ENCODE results near the gene APOO.
A peak's percentile ranks its signal among the peaks of the same experiment; 100 is the strongest.
"Not testable (repeated sequence)": the region's sequence is repeated elsewhere in the genome, so short reads cannot be mapped to it uniquely, and the experiment has no call there.

Gene APOO

GRCh38 chrX:23870041-23870440 is 37.7 kb downstream of the APOO start:
- peak; percentile 77 for FAIRE-seq
- DNase-seq (ENCODE audit: insufficient read length, low spot score), result no peak
- TF ChIP-seq POLR2A (IDR thresholded peaks at IDR 0.05; ENCODE audit: low read depth, low read length), result no peak
- no peak for TF ChIP-seq PAX5 (IDR thresholded peaks at IDR 0.05; ENCODE audit: insufficient read depth, low read length, severe bottlenecking)
- TF ChIP-seq POU2F2 (IDR thresholded peaks at IDR 0.05; ENCODE audit: low read depth, low read length), result no peak
- TF ChIP-seq POLR2AphosphoS5 (IDR thresholded peaks at IDR 0.05; ENCODE audit: low read depth, low read length), result no peak
- TF ChIP-seq TAF1 (IDR thresholded peaks at IDR 0.05; ENCODE audit: low read depth, low read length), result no peak
- no peak for TF ChIP-seq SPI1 (IDR thresholded peaks at IDR 0.05; ENCODE audit: low read depth, low read length)

GRCh38 chrX:23864742-23865326 is 42.9 kb downstream of the APOO start:
- FAIRE-seq, result no peak
- DNase-seq (ENCODE audit: insufficient read length, low spot score), result no peak
- no peak for TF ChIP-seq POLR2AphosphoS5 (IDR thresholded peaks at IDR 0.05; ENCODE audit: low read depth, low read length)
- TF ChIP-seq POU2F2 (IDR thresholded peaks at IDR 0.05; ENCODE audit: low read depth, low read length), result no peak
- no peak for TF ChIP-seq POLR2A (IDR thresholded peaks at IDR 0.05; ENCODE audit: low read depth, low read length)
- TF ChIP-seq PAX5 (IDR thresholded peaks at IDR 0.05; ENCODE audit: insufficient read depth, low read length, severe bottlenecking), result no peak
- no peak for TF ChIP-seq TAF1 (IDR thresholded peaks at IDR 0.05; ENCODE audit: low read depth, low read length)
- no peak for TF ChIP-seq SPI1 (IDR thresholded peaks at IDR 0.05; ENCODE audit: low read depth, low read length)

GRCh38 chrX:23861952-23862351 is 45.8 kb downstream of the APOO start:
- FAIRE-seq; DNase-seq (ENCODE audit: insufficient read length, low spot score): not testable (repeated sequence)

GRCh38 chrX:23861215-23861896 is 46.4 kb downstream of the APOO start:
- DNase-seq (ENCODE audit: insufficient read length, low spot score) (no peak), FAIRE-seq (no peak)
- TF ChIP-seq TAF1 (IDR thresholded peaks at IDR 0.05; ENCODE audit: low read depth, low read length), result no peak
- TF ChIP-seq POU2F2 (IDR thresholded peaks at IDR 0.05; ENCODE audit: low read depth, low read length), result no peak
- TF ChIP-seq SPI1 (IDR thresholded peaks at IDR 0.05; ENCODE audit: low read depth, low read length), result no peak
- no peak for TF ChIP-seq POLR2A (IDR thresholded peaks at IDR 0.05; ENCODE audit: low read depth, low read length)
- TF ChIP-seq POLR2AphosphoS5 (IDR thresholded peaks at IDR 0.05; ENCODE audit: low read depth, low read length), result no peak
- TF ChIP-seq PAX5 (IDR thresholded peaks at IDR 0.05; ENCODE audit: insufficient read depth, low read length, severe bottlenecking), result no peak

GRCh38 chrX:23859238-23859637 is 48.5 kb downstream of the APOO start:
- FAIRE-seq, result not testable (repeated sequence)

GRCh38 chrX:23857935-23858334 is 49.8 kb downstream of the APOO start:
- DNase-seq (ENCODE audit: insufficient read length, low spot score) (no peak), FAIRE-seq (no peak)
- TF ChIP-seq POLR2A (IDR thresholded peaks at IDR 0.05; ENCODE audit: low read depth, low read length), result no peak
- no peak for TF ChIP-seq TAF1 (IDR thresholded peaks at IDR 0.05; ENCODE audit: low read depth, low read length)
- no peak for TF ChIP-seq PAX5 (IDR thresholded peaks at IDR 0.05; ENCODE audit: insufficient read depth, low read length, severe bottlenecking)
- TF ChIP-seq POU2F2 (IDR thresholded peaks at IDR 0.05; ENCODE audit: low read depth, low read length), result no peak
- no peak for TF ChIP-seq SPI1 (IDR thresholded peaks at IDR 0.05; ENCODE audit: low read depth, low read length)
- no peak for TF ChIP-seq POLR2AphosphoS5 (IDR thresholded peaks at IDR 0.05; ENCODE audit: low read depth, low read length)

More at GRCh38 chrX:23859238-23859637, 48.5 kb downstream of the APOO start:
- not testable (repeated sequence) for DNase-seq (ENCODE audit: insufficient read length, low spot score)

GRCh38 chrX:23857363-23857762 is 50.4 kb downstream of the APOO start:
- DNase-seq (ENCODE audit: insufficient read length, low spot score) (no peak), FAIRE-seq (no peak)
- TF ChIP-seq SPI1 (IDR thresholded peaks at IDR 0.05; ENCODE audit: low read depth, low read length) (no peak), POU2F2 (IDR thresholded peaks at IDR 0.05; ENCODE audit: low read depth, low read length) (no peak), POLR2A (IDR thresholded peaks at IDR 0.05; ENCODE audit: low read depth, low read length) (no peak), TAF1 (IDR thresholded peaks at IDR 0.05; ENCODE audit: low read depth, low read length) (no peak), PAX5 (IDR thresholded peaks at IDR 0.05; ENCODE audit: insufficient read depth, low read length, severe bottlenecking) (no peak), POLR2AphosphoS5 (IDR thresholded peaks at IDR 0.05; ENCODE audit: low read depth, low read length) (no peak)

GRCh38 chrX:23855569-23855968 is 52.2 kb downstream of the APOO start:
- DNase-seq (ENCODE audit: insufficient read length, low spot score), result no peak
- TF ChIP-seq POLR2AphosphoS5 (IDR thresholded peaks at IDR 0.05; ENCODE audit: low read depth, low read length) (no peak), POU2F2 (IDR thresholded peaks at IDR 0.05; ENCODE audit: low read depth, low read length) (no peak), TAF1 (IDR thresholded peaks at IDR 0.05; ENCODE audit: low read depth, low read length) (no peak), SPI1 (IDR thresholded peaks at IDR 0.05; ENCODE audit: low read depth, low read length) (no peak), PAX5 (IDR thresholded peaks at IDR 0.05; ENCODE audit: insufficient read depth, low read length, severe bottlenecking) (no peak), POLR2A (IDR thresholded peaks at IDR 0.05; ENCODE audit: low read depth, low read length) (no peak)
- FAIRE-seq, result no peak

- no peak for FAIRE-seq
- no peak for DNase-seq (ENCODE audit: insufficient read length, low spot score)
- no peak for TF ChIP-seq POLR2AphosphoS5 (IDR thresholded peaks at IDR 0.05; ENCODE audit: low read depth, low read length)
- no peak for TF ChIP-seq PAX5 (IDR thresholded peaks at IDR 0.05; ENCODE audit: insufficient read depth, low read length, severe bottlenecking)
- no peak for TF ChIP-seq POLR2A (IDR thresholded peaks at IDR 0.05; ENCODE audit: low read depth, low read length)
- no peak for TF ChIP-seq SPI1 (IDR thresholded peaks at IDR 0.05; ENCODE audit: low read depth, low read length)
- no peak for TF ChIP-seq POU2F2 (IDR thresholded peaks at IDR 0.05; ENCODE audit: low read depth, low read length)
- TF ChIP-seq TAF1 (IDR thresholded peaks at IDR 0.05; ENCODE audit: low read depth, low read length), result no peak
These were observed 52.8 kb downstream of the APOO start for GRCh38 chrX:23854945-23855344.

- no peak for FAIRE-seq
These were observed 53.6 kb downstream of the APOO start for GRCh38 chrX:23854122-23854521.

More at GRCh38 chrX:23854122-23854521, 53.6 kb downstream of the APOO start:
- DNase-seq (ENCODE audit: insufficient read length, low spot score), result no peak
- no peak for TF ChIP-seq TAF1 (IDR thresholded peaks at IDR 0.05; ENCODE audit: low read depth, low read length)
- no peak for TF ChIP-seq POLR2AphosphoS5 (IDR thresholded peaks at IDR 0.05; ENCODE audit: low read depth, low read length)
- TF ChIP-seq SPI1 (IDR thresholded peaks at IDR 0.05; ENCODE audit: low read depth, low read length), result no peak
- TF ChIP-seq POLR2A (IDR thresholded peaks at IDR 0.05; ENCODE audit: low read depth, low read length), result no peak
- no peak for TF ChIP-seq POU2F2 (IDR thresholded peaks at IDR 0.05; ENCODE audit: low read depth, low read length)
- no peak for TF ChIP-seq PAX5 (IDR thresholded peaks at IDR 0.05; ENCODE audit: insufficient read depth, low read length, severe bottlenecking)
